Smooth muscle cell (in vitro differentiated cells): ENCODE data around the gene TCF7L2. TPM values are rescaled to one million over a fixed set of nuclear protein-coding genes. Genes with fewer than 3 reads are reported as not detected.
A peak's percentile ranks its signal among the peaks of the same experiment; 100 is the strongest.

Source experiments
- DNase-seq: peaks from one replicate; lab custom pipeline; 2025; ENCODE audit not compliant: unreplicated experiment; lab: John Stamatoyannopoulos, UW
- H2AFZ ChIP-seq: fragments of 200-600 bp; sonication (generic); 2 replicates; pipeline ENCODE4 v1.6.0; 2016; ENCODE audit warnings: antibody characterized with exemption, low read depth, mild to moderate bottlenecking
- H3F3A ChIP-seq: fragments of 200-600 bp; sonication (generic); 2 replicates; pipeline ENCODE4 v1.6.0; 2017; ENCODE audit warnings: antibody characterized with exemption, low read depth
- H3K27ac ChIP-seq: fragments of 200-600 bp; sonication (generic); 2 replicates; pipeline ENCODE4 v1.5.1; 2016; ENCODE audit warnings: low read depth, mild to moderate bottlenecking
- H3K27me3 ChIP-seq: fragments of 200-600 bp; sonication (generic); 2 replicates; pipeline ENCODE4 v1.6.1; 2016; ENCODE audit warnings: low read depth, mild to moderate bottlenecking
- H3K36me3 ChIP-seq: fragments of 200-600 bp; sonication (generic); 2 replicates; pipeline ENCODE4 v1.5.1; 2016; ENCODE audit warnings: low read depth
- H3K4me1 ChIP-seq: fragments of 200-600 bp; sonication (generic); 2 replicates; pipeline ENCODE4 v1.5.1; 2016; ENCODE audit warnings: low read depth
- H3K4me2 ChIP-seq: fragments of 200-600 bp; sonication (generic); 2 replicates; pipeline ENCODE4 v1.6.0; 2016; ENCODE audit warnings: mild to moderate bottlenecking
- H3K4me3 ChIP-seq: fragments of 200-600 bp; sonication (generic); 2 replicates; pipeline ENCODE4 v1.5.1; 2016; ENCODE audit warnings: mild to moderate bottlenecking
- H3K79me2 ChIP-seq: fragments of 200-600 bp; sonication (generic); 2 replicates; pipeline ENCODE4 v1.6.0; 2016; ENCODE audit warnings: low read depth, mild to moderate bottlenecking
- H3K9ac ChIP-seq: fragments of 200-600 bp; sonication (generic); 2 replicates; pipeline ENCODE4 v1.6.0; 2016; ENCODE audit warnings: low read depth
- H3K9me3 ChIP-seq: fragments of 200-600 bp; sonication (generic); replicated peaks from 2 replicates; pipeline ENCODE4 v1.5.1; 2016; ENCODE audit warnings: low read depth
- H4K20me1 ChIP-seq: fragments of 200-600 bp; sonication (generic); 2 replicates; pipeline ENCODE4 v1.6.0; 2016; ENCODE audit warnings: low read depth
- CTCF ChIP-seq: fragments of 200-600 bp; sonication (generic); IDR thresholded peaks from 2 replicates; pipeline ENCODE4 v1.5.1; 2017; ENCODE audit warnings: borderline replicate concordance, mild to moderate bottlenecking, antibody characterized with exemption; ENCODE audit not compliant: insufficient read depth, poor library complexity, severe bottlenecking
- WGBS: methylation state at CpG from one replicate; pipeline ENCODE4 v1.1.7; 2016; ENCODE audit warnings: low lambda C conversion rate; 5-methylcytosine and 5-hydroxymethylcytosine counted together
- polyA plus RNA-seq: library from polyadenylated mRNA; unstranded; fragments of >200 nt; fragmentation: Nextera tagmentation; extraction: Ambion mirVana; gene quantifications from 2 replicates; pipeline ENCODE4 v1.2.1, GENCODE V29; 2016
- total RNA-seq: library from RNA; depleted of rRNA; stranded (reverse); fragments of >200 nt; gene quantifications from 2 replicates; pipeline ENCODE4 v1.2.3, GENCODE V29; 2014

The TCF7L2 gene
- total and polyA plus RNA-seq, 2 experiments from 2014 or later, result 14.6 to 17.7 TPM

- peaks cover 89% of the 10 kb centered on the region for H3K4me1 ChIP-seq
- H2AFZ ChIP-seq, result no peak overlapping the region
- H3F3A ChIP-seq, result no peaks in the 10 kb centered on the region
- peak overlapping the region; percentile 68 for H3K4me2 ChIP-seq
- H3K4me3 ChIP-seq, result no peak overlapping the region
- H3K9me3 ChIP-seq, result no peaks in the 10 kb centered on the region
- no peak for TF ChIP-seq CTCF
- H3K27ac ChIP-seq, result peak overlapping the region; percentile 50
- no peaks in the 10 kb centered on the region for H3K36me3 ChIP-seq
- H3K79me2 ChIP-seq, result peaks cover 67% of the 10 kb centered on the region
- no peaks in the 10 kb centered on the region for H3K27me3 ChIP-seq
- DNase-seq, result no peak
- H4K20me1 ChIP-seq, result peaks cover 93% of the 10 kb centered on the region
- WGBS, result 65% methylated on average over 10 of the region's 10 CpGs
- H3K9ac ChIP-seq, result peak overlapping the region; percentile 3
Observed at GRCh38 chr10:113131613-113132261, 181.7 kb downstream of the TCF7L2 start.

GRCh38 chr10:113132591-113133121 lies 182.6 kb downstream of the TCF7L2 start:
- TF ChIP-seq CTCF, result no peak
- Histone ChIP-seq H3K27ac (peak overlapping the region; percentile 50), H3K4me3 (no peak overlapping the region), H3K27me3 (no peaks in the 10 kb centered on the region), H3K79me2 (peaks cover 76% of the 10 kb centered on the region), H3K9me3 (no peaks in the 10 kb centered on the region), H2AFZ (no peak overlapping the region), H3K36me3 (no peaks in the 10 kb centered on the region), H4K20me1 (peaks cover 93% of the 10 kb centered on the region), H3K4me1 (peaks cover 90% of the 10 kb centered on the region), H3F3A (no peaks in the 10 kb centered on the region), H3K4me2 (peak overlapping the region; percentile 68), H3K9ac (peak overlapping the region; percentile 3)
- DNase-seq, result no peak
- WGBS, result 35% methylated on average over 11 of the region's 11 CpGs

GRCh38 chr10:113133497-113134115 lies 183.6 kb downstream of the TCF7L2 start:
- no peak overlapping the region for H3K4me3 ChIP-seq
- H3K4me2 ChIP-seq, result peak overlapping the region; percentile 68
- H3F3A ChIP-seq, result peaks cover under 1% of the 10 kb centered on the region
- TF ChIP-seq CTCF, result no peak
- H3K27ac ChIP-seq, result peak overlapping the region; percentile 50
- H3K9me3 ChIP-seq, result no peaks in the 10 kb centered on the region
- H3K9ac ChIP-seq, result no peak overlapping the region
- peaks cover 80% of the 10 kb centered on the region for H3K4me1 ChIP-seq
- H3K79me2 ChIP-seq, result peaks cover 83% of the 10 kb centered on the region
- H3K27me3 ChIP-seq, result no peaks in the 10 kb centered on the region
- DNase-seq, result no peak
- WGBS, result 49% methylated on average over 10 of the region's 10 CpGs
- H3K36me3 ChIP-seq, result no peaks in the 10 kb centered on the region
- H4K20me1 ChIP-seq, result peaks cover 89% of the 10 kb centered on the region
- H2AFZ ChIP-seq, result no peak overlapping the region
